CD4-positive, alpha-beta T cell treated with Interferon gamma for 1 hour (primary cell): ENCODE results near the gene TXNDC12.
A peak's percentile ranks its signal among the peaks of the same experiment; 100 is the strongest.
"Not testable (repeated sequence)": the region's sequence is repeated elsewhere in the genome, so short reads cannot be mapped to it uniquely, and the experiment has no call there.

Source experiments
- DNase-seq: peaks from one replicate; pipeline ENCODE4 v3.0.0-alpha.2; 2020

The TXNDC12 gene

DNA sequence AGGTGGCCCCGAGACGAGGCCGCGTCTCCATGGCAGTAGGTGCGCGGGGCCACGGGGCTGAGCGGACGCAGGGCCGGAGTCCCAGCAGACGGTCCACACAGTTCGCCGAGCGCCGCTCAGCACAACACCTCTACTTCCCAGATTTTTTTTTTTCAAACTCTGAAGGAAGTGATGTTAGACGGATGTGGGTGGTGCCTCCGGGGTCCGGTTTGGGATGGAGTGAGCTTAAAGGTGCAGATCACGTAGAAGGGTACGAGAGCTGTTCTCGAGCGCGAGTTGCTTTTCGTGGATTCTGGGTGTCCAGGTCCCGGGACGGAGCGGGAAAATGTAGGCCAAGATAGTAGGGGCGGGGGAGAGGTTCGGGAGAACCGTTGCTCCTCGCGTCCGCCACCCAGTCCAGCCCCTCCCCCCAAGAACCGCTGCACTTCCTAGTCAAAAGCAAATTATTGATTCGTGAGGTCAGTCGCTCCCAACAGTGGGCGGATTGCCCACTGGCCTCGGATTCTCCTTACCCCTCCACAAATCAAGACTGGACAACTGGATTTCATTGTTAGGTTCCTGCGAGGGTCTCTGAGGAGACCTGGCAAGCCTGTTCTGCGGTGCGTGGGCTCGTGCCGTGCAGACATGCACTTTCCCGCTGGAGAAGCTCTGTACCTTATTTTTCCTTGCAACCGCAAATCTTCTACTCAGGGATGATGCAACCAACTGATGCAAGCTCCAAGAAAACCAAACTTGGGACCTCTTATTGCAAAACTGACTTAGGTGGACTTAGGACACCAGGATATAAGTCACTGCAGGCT, at the start of gene TXNDC12:
Gene TXNDC12, minus strand, starts transcription at position 126 of the 800 bp plus-strand sequence. Its CDS starts 95 bp downstream, at position 31.
- DNase-seq, result peak; percentile 52

DNA sequence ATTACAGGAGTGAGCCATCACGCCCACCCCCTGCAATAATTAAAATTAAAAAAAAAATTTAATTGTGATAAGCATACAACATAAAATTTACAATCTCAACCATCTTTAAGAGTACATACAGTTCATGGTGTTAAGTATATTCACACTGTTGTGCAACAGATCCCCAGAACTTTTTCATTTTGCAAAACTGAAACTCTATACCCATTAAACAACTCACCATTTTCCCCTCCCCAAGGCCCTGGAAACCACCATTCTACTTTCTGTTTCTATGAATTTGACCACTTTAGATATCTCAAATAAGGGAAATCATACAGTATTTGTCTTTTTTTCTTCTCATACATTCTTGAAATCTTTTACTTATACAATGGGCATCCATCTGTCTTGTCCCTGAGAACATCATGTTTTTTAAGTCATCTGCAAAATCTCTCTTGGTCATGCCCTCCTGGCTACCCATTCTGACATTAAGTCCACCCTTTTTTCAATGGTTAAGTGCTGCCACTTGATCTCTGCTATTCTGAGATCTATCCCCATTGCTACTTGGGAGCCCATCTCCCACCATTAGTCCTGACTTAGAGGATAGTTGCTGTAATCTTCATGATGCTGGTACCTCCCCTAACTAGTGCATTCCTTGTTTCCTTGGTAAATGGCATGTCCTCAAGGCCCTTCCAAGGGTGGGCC, 47.5 kb upstream of the TXNDC12 start:
- no peak for DNase-seq

DNA sequence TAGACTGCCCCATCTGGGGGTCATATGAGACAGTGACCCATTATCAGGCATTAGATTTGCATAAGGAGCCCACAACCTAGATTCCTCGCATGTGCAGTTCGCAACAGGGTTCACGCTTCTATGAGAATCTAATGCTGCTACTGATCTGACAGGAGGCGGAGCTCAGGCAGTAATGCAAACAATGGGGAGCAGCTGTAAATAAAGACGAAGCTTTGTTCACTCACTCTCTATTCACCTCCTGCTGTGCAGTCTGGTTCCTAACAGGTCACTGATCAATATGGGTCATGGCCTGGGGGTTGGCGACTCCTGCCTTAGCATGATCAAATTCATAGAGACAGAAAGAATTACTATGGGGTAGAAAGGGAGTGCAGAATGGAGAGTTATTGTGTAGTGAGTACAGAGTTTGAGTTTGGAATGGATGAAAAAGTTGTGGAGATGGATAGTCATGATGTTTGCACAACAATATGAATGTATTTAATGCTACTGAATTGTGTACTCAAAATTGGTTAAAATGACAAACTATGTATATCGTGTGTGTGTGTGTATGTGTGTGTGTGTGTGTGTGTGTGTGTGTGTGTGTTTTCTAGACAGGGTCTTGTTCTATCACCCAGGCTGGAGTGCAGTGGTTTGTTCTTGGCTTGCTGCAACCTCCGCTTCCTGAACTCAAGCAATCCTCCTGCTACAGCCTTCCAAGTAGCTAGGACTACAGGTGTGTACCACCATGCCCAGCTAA, 43.3 kb upstream of the TXNDC12 start:
- no peak for DNase-seq

GRCh38 chr1:52096216-52096615, 41.2 kb upstream of the TXNDC12 start:
- DNase-seq, result no peak

GRCh38 chr1:52094300-52094699, 39.3 kb upstream of the TXNDC12 start:
- DNase-seq, result not testable (repeated sequence)

- not testable (repeated sequence) for DNase-seq
Measured at GRCh38 chr1:52087892-52088291, 32.9 kb upstream of the TXNDC12 start.

- DNase-seq, result no peak
Measured at GRCh38 chr1:52080014-52080415, 25.0 kb upstream of the TXNDC12 start.

- DNase-seq, result not testable (repeated sequence)
Measured at GRCh38 chr1:52077277-52077676, 22.3 kb upstream of the TXNDC12 start.

GRCh38 chr1:52072291-52072690, 17.3 kb upstream of the TXNDC12 start:
- no peak for DNase-seq

GRCh38 chr1:52070704-52071103, 15.7 kb upstream of the TXNDC12 start:
- DNase-seq, result no peak

DNA sequence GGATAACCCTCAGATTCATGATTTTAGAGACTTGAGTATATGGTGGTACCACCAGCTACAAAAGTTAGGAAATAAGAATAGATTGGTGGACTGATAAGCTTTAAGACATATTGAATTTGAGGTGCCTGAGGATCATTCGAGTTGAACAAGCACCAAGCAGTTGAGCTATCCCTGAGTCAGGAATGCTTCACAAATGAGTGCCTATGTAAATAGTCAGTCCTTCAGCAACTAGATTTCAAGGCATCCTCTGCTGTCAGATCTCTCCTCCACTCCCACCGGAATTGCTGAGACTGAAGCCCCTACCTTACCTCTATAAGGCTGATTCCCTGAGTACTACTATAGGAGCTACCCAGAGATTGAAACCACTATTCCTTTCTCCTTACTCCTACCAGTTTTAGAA, 8.2 kb upstream of the TXNDC12 start:
- no peak for DNase-seq

- no peak for DNase-seq
Measured at GRCh38 chr1:52060822-52061221, 5.8 kb upstream of the TXNDC12 start.

DNA sequence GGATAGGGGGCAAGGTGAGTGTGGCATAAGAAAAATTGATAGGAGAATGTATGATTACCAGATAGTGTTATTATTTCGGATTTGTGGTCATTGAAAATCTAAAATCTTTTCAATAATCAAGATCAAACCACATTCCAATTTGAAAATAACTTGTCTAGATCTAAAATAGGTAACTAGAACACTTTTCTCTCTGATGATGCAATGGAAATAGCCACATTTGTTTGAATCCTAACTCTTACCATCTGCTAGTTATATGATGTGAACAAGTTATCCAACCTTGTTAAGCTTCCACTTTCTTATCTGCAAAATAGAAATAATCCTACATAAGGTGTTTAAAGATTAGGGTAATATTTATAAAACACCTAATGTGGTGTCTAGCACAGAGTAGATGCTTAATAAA, 4.9 kb upstream of the TXNDC12 start:
- DNase-seq, result no peak

GRCh38 chr1:52059321-52059720, 4.3 kb upstream of the TXNDC12 start:
- DNase-seq, result no peak

DNA sequence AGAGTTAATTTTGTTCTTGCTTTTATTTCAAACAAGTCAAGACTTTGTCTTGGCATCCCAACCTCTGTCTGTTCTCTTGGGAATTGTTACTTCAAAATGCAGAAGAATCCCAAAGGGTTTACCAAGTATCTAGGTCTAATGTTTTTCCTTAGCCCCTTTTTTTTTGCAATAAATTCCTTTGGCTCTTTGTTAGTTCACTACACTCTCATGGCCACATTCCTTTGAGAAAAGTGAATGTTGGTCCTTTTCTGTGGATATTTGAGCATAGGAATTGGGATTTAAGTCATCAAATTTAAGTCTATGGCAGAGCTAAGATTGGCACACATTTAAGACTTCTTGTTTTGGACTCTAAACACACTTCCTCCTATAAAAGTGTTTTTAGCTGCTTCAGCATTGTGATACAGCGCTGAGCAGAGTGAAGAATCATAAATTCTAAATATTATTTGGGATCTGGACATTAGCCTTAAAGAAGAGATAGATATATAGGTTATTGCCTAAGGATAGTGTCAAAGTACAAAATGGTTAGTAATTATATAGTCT, 3.0 kb upstream of the TXNDC12 start:
- DNase-seq, result no peak

DNA sequence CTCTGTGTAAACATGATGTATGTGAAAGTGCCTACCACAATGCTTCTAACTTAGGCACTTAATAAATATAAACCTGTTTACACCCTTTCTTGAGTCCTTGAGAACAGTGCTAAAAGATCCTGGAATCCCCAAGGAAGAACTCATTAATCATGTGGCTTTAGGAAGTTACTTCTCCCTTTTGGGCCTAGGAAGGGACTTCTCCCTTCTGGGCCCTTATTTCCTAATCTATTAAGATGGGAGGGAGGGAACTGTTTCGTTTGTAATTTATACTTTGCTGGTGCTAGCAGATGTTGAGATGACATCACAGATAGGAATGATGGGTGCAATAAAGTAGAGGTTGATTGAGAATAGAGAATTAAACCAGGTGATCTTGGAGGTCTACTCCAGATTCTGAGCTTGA, 2.3 kb upstream of the TXNDC12 start:
- DNase-seq, result no peak

DNA sequence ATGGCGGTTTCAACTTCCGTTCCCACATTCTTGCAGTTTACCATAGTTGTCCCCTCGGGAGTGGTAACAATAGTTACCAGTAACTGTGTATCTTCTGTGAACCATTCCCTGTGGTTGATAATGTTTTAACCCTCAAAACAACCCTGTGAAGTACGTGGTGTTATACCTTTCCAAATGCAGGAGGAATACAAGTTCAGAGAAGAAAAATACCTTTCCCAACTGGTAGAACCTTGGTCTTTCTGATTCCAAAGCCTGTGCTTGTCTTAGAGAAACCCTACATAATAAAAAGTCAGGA, 1.9 kb upstream of the TXNDC12 start:
- DNase-seq, result no peak

GRCh38 chr1:52056163-52056936, 1.4 kb upstream of the TXNDC12 start, which contains the start of gene BTF3L4:
BTF3L4 (plus strand) TSS chr1:52056295; CDS start chr1:52059848, 3,553 bp downstream.
- peak; percentile 90 for DNase-seq

DNA sequence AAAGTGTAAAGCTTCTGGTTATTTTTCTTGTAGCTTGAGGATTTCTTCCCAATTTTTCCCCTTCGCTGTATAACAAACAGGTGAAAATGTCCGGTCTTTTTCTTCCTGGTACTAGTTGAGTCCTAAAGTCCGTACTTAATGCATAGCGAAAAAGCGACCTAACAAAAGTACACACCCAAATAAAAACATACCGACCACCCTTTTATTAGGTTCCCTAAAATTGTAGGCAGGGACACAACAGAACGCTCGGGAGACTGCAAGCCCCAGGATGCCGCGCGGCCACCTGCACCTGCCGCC, 823 bp upstream of the TXNDC12 start:
- DNase-seq, result no peak

DNA sequence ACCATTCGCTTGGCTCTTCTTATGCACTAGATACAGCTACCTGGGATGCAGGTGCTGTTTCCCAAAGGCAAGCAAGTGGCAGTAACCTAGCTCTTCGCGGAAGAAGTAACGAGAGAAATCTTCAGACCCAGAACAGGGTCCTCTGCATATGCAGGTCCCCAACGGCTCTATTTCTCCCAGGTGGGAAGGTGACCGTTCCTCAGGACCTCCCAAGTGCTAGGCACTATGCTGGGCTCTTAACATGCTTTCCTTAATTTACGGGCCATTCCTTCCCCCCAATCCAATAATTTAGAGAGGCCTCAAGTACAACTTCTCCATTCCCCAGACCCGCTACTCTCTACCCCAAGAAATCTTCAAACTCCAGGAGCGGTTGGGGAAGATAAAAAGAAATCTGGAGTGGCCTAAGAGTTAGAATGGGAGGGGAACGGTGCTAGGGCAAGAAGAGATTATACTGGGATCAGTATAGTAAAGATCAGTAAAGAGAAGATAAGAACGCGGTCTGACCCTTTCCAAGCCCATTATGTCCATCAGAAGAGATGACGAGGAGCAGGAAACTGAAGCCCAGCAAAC, 410 bp downstream of the TXNDC12 start:
- no peak for DNase-seq

- no peak for DNase-seq
Measured at GRCh38 chr1:52053862-52054261, 1.1 kb downstream of the TXNDC12 start.

GRCh38 chr1:52049337-52049736, 5.7 kb downstream of the TXNDC12 start:
- DNase-seq, result not testable (repeated sequence)
